Activated T-helper 9 cell treated with anti-CD3 and anti-CD28 coated beads, Interleukin-2, amount 50 U/mL, for 16 hours (primary cell): ENCODE measurements around the gene PPP2R5C.

Source experiments
- DNase-seq: peaks from one replicate; pipeline ENCODE4 v3.0.0-alpha.2; 2020; ENCODE audit warnings: low read depth

PPP2R5C gene

GRCh38 chr14:101755591-101756324 is 5.8 kb upstream of the PPP2R5C start:
- DNase-seq: no peak

- DNase-seq: no peak
Measured at GRCh38 chr14:101757064-101757838, 4.3 kb upstream of the PPP2R5C start.

GRCh38 chr14:101757839-101758211 is 3.7 kb upstream of the PPP2R5C start:
- DNase-seq: no peak

GRCh38 chr14:101758913-101759593 is 2.5 kb upstream of the PPP2R5C start:
- no peak for DNase-seq

GRCh38 chr14:101760138-101761011 is 1.1 kb upstream of the PPP2R5C start:
- DNase-seq: peak; percentile 95

- peak; percentile 24 for DNase-seq
Measured at GRCh38 chr14:101761881-101762529, 496 bp downstream of the PPP2R5C start.

- no peak for DNase-seq
Measured at GRCh38 chr14:101762530-101763101, 1.1 kb downstream of the PPP2R5C start.

- DNase-seq: no peak
Measured at GRCh38 chr14:101763941-101764709, 2.6 kb downstream of the PPP2R5C start.

DNA sequence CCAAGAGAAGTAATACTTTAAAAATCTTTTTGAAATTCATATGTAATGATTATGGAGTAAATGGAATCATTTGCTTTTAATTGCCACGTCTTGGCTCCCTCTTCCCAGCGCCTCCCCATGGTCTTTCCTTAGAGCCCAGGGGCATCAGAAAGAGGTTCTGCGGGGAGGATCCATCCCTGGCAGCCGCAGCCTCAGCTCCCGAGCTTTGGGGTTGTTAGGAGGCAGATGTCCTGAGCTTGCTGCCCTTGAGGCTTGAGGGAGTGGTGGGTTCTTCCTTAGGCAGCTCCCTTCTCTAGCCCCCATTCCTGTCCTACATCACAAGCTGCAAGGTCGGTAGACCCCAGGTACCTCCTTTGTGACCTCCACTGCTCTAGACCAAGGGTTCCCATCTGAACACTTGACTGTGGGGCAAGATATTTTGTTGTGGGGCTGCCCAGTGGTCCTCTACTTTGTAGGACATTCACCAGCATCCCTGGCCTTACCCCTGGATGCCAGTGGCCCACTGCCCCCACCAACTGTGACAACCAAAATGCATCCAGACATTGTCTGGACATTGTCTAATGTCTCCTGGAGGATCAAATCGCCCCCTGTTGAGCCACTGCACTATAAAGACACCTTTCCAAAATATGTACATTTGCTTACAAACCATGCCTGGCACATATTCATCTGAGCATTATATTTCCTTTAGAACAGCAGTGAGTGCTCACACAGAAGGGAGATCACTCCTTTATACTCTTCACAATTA is 6.3 kb downstream of the PPP2R5C start:
- no peak for DNase-seq

- DNase-seq: no peak
Measured at GRCh38 chr14:101770183-101770582, 8.7 kb downstream of the PPP2R5C start.

DNA sequence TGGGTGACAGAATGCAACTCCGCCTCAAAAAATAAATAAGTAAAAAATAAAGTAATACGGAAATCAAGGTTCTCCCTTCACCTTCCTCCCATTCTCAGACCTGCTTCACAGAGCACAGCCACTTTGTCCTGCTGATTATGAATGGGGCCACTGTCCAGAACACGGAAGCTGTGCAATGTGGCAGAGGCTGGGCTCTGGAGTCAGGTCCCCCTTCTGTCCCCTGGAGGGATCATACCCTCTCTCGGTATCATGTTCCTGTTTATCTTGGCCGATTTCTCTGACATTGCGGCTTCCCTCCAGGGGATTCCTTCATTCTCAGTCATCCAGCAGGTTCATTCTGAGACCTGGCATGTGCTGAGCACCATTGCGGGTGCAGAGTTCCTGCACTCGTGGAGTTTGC is 11.3 kb downstream of the PPP2R5C start:
- no peak for DNase-seq

GRCh38 chr14:101773378-101773777 is 11.9 kb downstream of the PPP2R5C start:
- no peak for DNase-seq

- no peak for DNase-seq
Measured at GRCh38 chr14:101774006-101774795, 12.7 kb downstream of the PPP2R5C start.

DNA sequence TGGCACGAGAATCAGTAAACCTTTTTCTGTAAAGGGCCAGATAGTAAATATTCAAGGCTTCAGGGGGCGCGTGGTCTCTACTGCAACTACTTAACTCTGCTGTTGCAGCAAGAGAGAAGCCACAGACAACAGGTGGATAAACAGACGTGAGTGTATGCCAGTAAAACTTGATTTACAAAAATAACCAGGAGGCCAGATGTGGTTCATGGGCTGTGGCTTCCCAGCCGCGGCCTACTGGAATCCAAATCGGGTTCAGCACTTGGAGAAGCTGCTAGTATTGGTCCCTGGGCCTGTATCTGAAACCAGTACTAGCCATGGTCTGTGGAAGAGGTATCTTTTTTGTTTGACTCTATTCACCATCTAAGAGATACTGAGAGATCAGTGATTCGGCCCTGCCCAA is 13.3 kb downstream of the PPP2R5C start:
- DNase-seq: no peak

- no peak for DNase-seq
Measured at GRCh38 chr14:101775826-101776225, 14.3 kb downstream of the PPP2R5C start.

DNA sequence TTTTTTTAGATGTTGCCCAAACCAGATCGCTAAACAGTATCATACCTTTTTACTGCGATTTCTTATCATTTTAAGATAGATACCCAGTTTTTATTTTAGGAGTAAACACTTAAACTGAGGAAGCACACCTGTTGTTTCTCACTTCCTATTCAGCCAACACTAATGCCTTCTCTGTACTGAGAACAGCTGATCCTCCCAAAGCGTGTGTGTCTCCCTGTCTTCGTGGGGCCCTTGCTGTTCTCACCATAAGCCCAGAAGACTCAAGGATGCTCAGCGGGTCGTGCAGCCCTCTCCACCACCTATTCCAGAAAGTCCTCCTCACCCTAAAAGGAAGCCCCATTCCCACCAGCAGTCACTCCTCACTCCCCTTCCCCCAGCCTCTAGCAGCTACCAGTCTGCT is 14.8 kb downstream of the PPP2R5C start:
- no peak for DNase-seq

DNA sequence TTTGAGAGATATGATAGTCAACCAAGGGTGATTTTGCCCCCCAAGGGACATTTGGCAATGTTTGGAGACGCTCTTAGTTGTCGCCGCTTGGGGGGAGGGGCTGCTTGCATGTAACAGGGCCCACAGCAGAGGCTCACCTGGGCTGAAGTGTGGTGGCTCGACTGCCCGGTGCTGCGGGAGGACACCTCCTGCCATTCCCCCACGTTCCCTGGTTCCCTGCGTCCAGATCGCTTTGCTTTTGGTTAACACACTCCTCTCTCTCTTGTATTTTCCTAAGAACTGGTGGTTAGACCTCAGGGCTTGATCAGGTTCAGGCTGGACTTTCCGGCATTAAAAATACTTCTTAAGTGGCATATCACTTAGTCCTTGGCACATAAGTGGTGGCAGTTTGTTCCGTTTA is 18.9 kb downstream of the PPP2R5C start:
- no peak for DNase-seq

DNA sequence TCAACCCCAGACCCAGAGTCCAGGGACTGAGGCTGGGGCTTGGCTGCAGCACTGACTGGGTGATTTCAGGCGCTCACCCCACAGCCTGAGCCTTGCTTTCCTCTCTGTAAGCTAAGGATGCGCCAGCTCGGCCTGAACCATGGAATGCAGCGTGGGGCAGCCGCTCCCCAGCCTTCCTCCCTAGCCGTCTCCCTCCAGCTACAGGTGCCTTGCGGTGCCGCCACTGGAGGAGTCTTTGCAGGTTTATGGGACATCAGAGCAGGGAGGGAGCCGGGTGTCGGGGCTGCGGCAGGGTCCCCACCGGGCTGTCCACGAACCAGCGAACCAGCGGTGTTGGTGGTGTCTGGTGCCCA is 19.4 kb downstream of the PPP2R5C start:
- DNase-seq: no peak
